PC-3 (cell line): ENCODE results near the gene RBMS2. TPM values are rescaled to one million over a fixed set of nuclear protein-coding genes. Genes with fewer than 3 reads are reported as not detected.

Experiments
- ATAC-seq: fragments of 200-7000 bp; cut with Tn5 transposase; 2 replicates; pipeline ENCODE4 v1.9.1; 2020; ENCODE audit warnings: mild to moderate bottlenecking, moderate library complexity
- BruUV-seq: library from RNA; stranded (reverse); fragments of 400-500 nt; replicated peaks from 2 replicates; lab custom pipeline; 2021; lab: Mats Ljungman, UMichigan
- CTCF ChIA-PET: fragments of 300-600 bp; sonication (Branson Sonifier 250); formaldehyde crosslinking; loops from one replicate; lab custom pipeline; 2022; ENCODE audit warnings: antibody characterized with exemption; lab: Charles Lee
- POLR2A ChIA-PET: fragments of 300-600 bp; sonication (Branson Sonifier 250); formaldehyde crosslinking; loops from one replicate; lab custom pipeline; 2022; ENCODE audit warnings: antibody characterized with exemption; ENCODE audit not compliant: unreplicated experiment; lab: Charles Lee
- DNase-seq: peaks from one replicate; pipeline ENCODE4 v3.0.0-alpha.2; 2015
- H2AFZ ChIP-seq: fragments of 300-600 bp; sonication (generic); 2 replicates; pipeline ENCODE4 v1.6.0; 2016; ENCODE audit warnings: antibody characterized with exemption, low read length
- H3F3A ChIP-seq: fragments of 300-600 bp; sonication (generic); one replicate; pipeline ENCODE4 v1.6.0; 2017; ENCODE audit warnings: antibody characterized with exemption, low read length, control low read depth, mild to moderate bottlenecking; ENCODE audit not compliant: unreplicated experiment
- H3K27ac ChIP-seq: fragments of 300-600 bp; sonication (generic); 2 replicates; pipeline ENCODE4 v1.5.1; 2016; ENCODE audit warnings: mild to moderate bottlenecking, low read length
- H3K27me3 ChIP-seq: fragments of 300-600 bp; sonication (generic); 2 replicates; pipeline ENCODE4 v1.6.1; 2016; ENCODE audit warnings: low read length, mixed read lengths
- H3K36me3 ChIP-seq: fragments of 300-600 bp; sonication (generic); 2 replicates; pipeline ENCODE4 v1.6.1; 2016; ENCODE audit warnings: low read depth, mixed run types, low read length, mixed read lengths
- H3K4me1 ChIP-seq: fragments of 300-600 bp; sonication (generic); 2 replicates; pipeline ENCODE4 v1.5.1; 2016; ENCODE audit warnings: low read length; ENCODE audit not compliant: insufficient read depth
- H3K4me2 ChIP-seq: fragments of 300-600 bp; sonication (generic); 2 replicates; pipeline ENCODE4 v1.6.0; 2016; ENCODE audit warnings: low read length
- H3K4me3 ChIP-seq: fragments of 300-600 bp; sonication (generic); 2 replicates; pipeline ENCODE4 v1.5.1; 2016; ENCODE audit warnings: mild to moderate bottlenecking, low read length, mixed read lengths
- H3K79me2 ChIP-seq: fragments of 300-600 bp; sonication (generic); 2 replicates; pipeline ENCODE4 v1.6.1; 2017; ENCODE audit warnings: low read length, mixed read lengths
- H3K9ac ChIP-seq: fragments of 300-600 bp; sonication (generic); 2 replicates; pipeline ENCODE4 v1.6.0; 2016; ENCODE audit warnings: mild to moderate bottlenecking, low read length
- H3K9me2 ChIP-seq: fragments of 300-600 bp; sonication (generic); replicated peaks from 2 replicates; pipeline ENCODE4 v1.6.1; 2016; ENCODE audit warnings: mixed run types, low read length, mixed read lengths
- H3K9me3 ChIP-seq: fragments of 300-600 bp; sonication (generic); 2 replicates; pipeline ENCODE4 v1.6.1; 2016; ENCODE audit warnings: low read length, mixed read lengths
- H4K20me1 ChIP-seq: fragments of 300-600 bp; sonication (generic); 2 replicates; pipeline ENCODE4 v1.6.1; 2016; ENCODE audit warnings: low read length, mixed read lengths
- EZH2 ChIP-seq: fragments of 300-600 bp; sonication (generic); IDR thresholded peaks from one replicate; pipeline ENCODE4 v1.6.1; 2017; ENCODE audit warnings: antibody characterized with exemption, mild to moderate bottlenecking, low read length; ENCODE audit not compliant: unreplicated experiment
- EZH2phosphoT487 ChIP-seq: fragments of 300-600 bp; sonication (generic); IDR thresholded peaks from 2 replicates; pipeline ENCODE4 v1.6.1; 2018; ENCODE audit warnings: mild to moderate bottlenecking, antibody characterized with exemption, low read length, borderline replicate concordance
- intact Hi-C: fragments of 100-400 bp; cut with micrococcal nuclease; formaldehyde crosslinking; loops from 2 replicates; pipeline ENCODE4 v1.9.0; 2023
- total RNA-seq: library from RNA; depleted of rRNA; stranded (reverse); fragments of >200 nt; gene quantifications from 2 replicates; pipeline ENCODE4 v1.2.3, GENCODE V29; 2014
- TF ChIP-seq, protein P1 (sequence below): fragments of 300-600 bp; sonication (generic); conservative IDR thresholded peaks from 2 replicates; pipeline ENCODE4 v1.5.1; 2017; ENCODE audit warnings: antibody characterized with exemption, low read depth, mild to moderate bottlenecking, low read length

The RBMS2 gene
- total RNA-seq, 1 experiment from 2014 or later, result 10.2 TPM

DNA sequence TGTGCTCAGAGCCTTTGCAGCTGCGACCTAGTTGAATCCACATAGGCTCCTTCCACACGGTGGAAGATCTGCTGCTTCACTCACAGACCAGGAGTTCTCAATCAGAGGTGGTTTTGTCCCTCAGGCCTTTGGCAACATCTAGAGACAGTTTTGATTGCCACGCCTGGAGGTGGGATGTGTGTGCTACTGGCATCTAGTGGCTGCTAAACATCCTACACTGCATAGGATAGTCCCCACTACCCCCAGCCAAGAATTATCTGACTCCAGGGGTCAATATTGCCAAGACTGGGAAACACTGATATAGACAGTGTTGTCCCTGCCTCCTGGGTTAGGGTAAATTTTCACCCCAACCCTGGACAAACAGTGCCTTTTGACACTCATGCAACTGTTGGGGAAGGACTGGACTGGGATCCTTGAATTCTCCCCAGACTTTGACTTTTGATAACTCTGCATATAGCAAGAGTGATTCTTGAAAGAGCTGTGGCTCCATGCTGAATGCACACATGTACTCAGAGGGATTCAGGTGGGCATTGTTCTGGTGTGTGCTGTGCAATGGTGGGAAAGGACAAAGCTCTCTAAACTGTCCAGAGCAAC, 68.7 kb downstream of the RBMS2 start:
- H3K9me2 ChIP-seq, result no peaks in the 10 kb centered on the region
- H3K4me2 ChIP-seq, result no peak overlapping the region
- H3K9me3 ChIP-seq, result no peaks in the 10 kb centered on the region
- no peaks in the 10 kb centered on the region for H3K27me3 ChIP-seq
- no TSS peak for BruUV-seq
- H3K36me3 ChIP-seq, result peaks cover 17% of the 10 kb centered on the region; the same call in 1 of the 2 replicates
- CTCF ChIA-PET, result interaction anchor here (0.8 to 1.1 kb wide), 3 partner anchors 17 to 47 kb away, joined by 3 to 7 read pairs (median 3); no protein-coding TSS in a partner anchor
- H4K20me1 ChIP-seq, result no peaks in the 10 kb centered on the region
- H3K4me3 ChIP-seq, result no peak overlapping the region
- H3K9ac ChIP-seq, result no peak overlapping the region
- POLR2A ChIA-PET, result interaction anchor here (0.6 kb wide), 1 partner anchor 47 kb away, joined by 3 read pairs; no protein-coding TSS in a partner anchor
- ATAC-seq (peak; percentile 57), DNase-seq (peak; percentile 59)
- no peak overlapping the region for H3K27ac ChIP-seq
- H3K79me2 ChIP-seq, result no peaks in the 10 kb centered on the region
- intact Hi-C loops, result loop anchor here (5.0 kb wide), 1 partner anchor 93 kb away; no protein-coding TSS in a partner anchor
- H2AFZ ChIP-seq, result no peak overlapping the region
- no peaks in the 10 kb centered on the region for H3F3A ChIP-seq
- TF ChIP-seq EZH2phosphoT487 (no peak), EZH2 (no peak)
- TF ChIP-seq, protein P1, sequence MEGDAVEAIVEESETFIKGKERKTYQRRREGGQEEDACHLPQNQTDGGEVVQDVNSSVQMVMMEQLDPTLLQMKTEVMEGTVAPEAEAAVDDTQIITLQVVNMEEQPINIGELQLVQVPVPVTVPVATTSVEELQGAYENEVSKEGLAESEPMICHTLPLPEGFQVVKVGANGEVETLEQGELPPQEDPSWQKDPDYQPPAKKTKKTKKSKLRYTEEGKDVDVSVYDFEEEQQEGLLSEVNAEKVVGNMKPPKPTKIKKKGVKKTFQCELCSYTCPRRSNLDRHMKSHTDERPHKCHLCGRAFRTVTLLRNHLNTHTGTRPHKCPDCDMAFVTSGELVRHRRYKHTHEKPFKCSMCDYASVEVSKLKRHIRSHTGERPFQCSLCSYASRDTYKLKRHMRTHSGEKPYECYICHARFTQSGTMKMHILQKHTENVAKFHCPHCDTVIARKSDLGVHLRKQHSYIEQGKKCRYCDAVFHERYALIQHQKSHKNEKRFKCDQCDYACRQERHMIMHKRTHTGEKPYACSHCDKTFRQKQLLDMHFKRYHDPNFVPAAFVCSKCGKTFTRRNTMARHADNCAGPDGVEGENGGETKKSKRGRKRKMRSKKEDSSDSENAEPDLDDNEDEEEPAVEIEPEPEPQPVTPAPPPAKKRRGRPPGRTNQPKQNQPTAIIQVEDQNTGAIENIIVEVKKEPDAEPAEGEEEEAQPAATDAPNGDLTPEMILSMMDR, result peak; percentile 68
- H3K4me1 ChIP-seq, result 0 out of 2 replicates have a peak, but pooled peaks cover 6% of the 10 kb centered on the region

DNA sequence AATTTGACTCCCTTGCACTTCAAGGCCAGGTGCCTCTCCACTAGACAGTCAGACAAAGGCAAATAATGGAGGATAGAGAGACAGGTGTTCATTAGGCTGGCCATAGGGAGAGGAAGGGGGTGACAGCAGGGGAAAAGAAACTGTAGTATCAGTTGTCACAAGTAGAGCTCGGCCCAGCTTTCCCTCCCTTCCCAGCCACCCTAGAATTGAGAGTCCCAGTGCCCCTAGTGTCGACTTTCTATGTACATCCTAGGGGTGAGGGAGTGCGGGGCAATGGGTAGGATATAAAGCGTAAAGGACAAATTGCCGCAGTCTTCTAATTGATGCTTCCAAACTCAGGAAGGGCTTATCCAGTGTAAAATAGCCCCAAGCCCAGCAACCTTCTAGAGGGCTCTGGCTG, 69.5 kb downstream of the RBMS2 start:
- Histone ChIP-seq H3F3A (no peaks in the 10 kb centered on the region), H3K27ac (no peak overlapping the region), H3K36me3 (peaks cover 21% of the 10 kb centered on the region; the same call in 1 of the 2 replicates), H3K79me2 (no peaks in the 10 kb centered on the region), H3K9ac (no peak overlapping the region), H4K20me1 (no peaks in the 10 kb centered on the region), H3K9me3 (no peaks in the 10 kb centered on the region), H2AFZ (no peak overlapping the region), H3K9me2 (no peaks in the 10 kb centered on the region), H3K4me2 (no peak overlapping the region), H3K27me3 (no peaks in the 10 kb centered on the region), H3K4me1 (0 out of 2 replicates have a peak, but pooled peaks cover 6% of the 10 kb centered on the region), H3K4me3 (no peak overlapping the region)
- ChIA-PET POLR2A (interaction anchor here (0.6 kb wide), 1 partner anchor 46 kb away, joined by 3 read pairs; no protein-coding TSS in a partner anchor), CTCF (interaction anchor here (0.8 kb wide), 1 partner anchor 46 kb away, joined by 3 read pairs; no protein-coding TSS in a partner anchor)
- DNase-seq (no peak), ATAC-seq (no peak)
- no TSS peak for BruUV-seq
- TF ChIP-seq EZH2phosphoT487 (no peak), EZH2 (no peak)
- TF ChIP-seq, protein P1, result no peak
- intact Hi-C loops, result loop anchor here (5.0 kb wide), 1 partner anchor 94 kb away; no protein-coding TSS in a partner anchor

DNA sequence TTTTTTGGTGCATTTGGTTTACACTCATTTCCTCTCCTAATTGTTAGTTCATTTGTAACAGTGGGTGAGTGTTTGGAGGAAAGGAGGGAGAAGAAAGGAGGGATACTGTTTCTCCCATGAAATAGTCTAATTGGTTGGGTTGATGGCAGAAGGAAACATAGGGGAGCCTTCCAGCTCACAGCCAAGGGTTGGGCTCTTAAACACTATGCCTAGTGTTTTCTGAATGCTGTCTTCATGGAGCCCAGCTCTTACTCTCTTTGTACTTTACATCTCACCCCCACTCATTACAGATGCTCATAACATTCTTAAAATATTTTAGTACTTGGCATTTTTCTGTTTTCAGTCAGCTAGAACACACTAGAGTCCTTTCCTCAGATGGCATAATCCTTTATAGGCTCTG, 70.3 kb downstream of the RBMS2 start:
- no TSS peak for BruUV-seq
- POLR2A ChIA-PET, result no interaction called here
- CTCF ChIA-PET, result no interaction called here

More for the DNA sequence above, 70.3 kb downstream of the RBMS2 start:
- peaks cover 21% of the 10 kb centered on the region; the same call in 1 of the 2 replicates for H3K36me3 ChIP-seq
- H3F3A ChIP-seq, result no peaks in the 10 kb centered on the region
- H4K20me1 ChIP-seq, result no peaks in the 10 kb centered on the region
- no peak overlapping the region for H3K9ac ChIP-seq
- H3K9me2 ChIP-seq, result no peaks in the 10 kb centered on the region
- H3K4me2 ChIP-seq, result no peak overlapping the region
- ATAC-seq, result no peak
- no peaks in the 10 kb centered on the region for H3K27me3 ChIP-seq
- no peaks in the 10 kb centered on the region for H3K9me3 ChIP-seq
- no peaks in the 10 kb centered on the region for H3K79me2 ChIP-seq
- intact Hi-C loops, result loop anchor here (5.0 kb wide), 1 partner anchor 95 kb away; no protein-coding TSS in a partner anchor
- no peaks in the 10 kb centered on the region for H3K4me1 ChIP-seq
- H3K27ac ChIP-seq, result no peak overlapping the region
- DNase-seq, result no peak
- no peak overlapping the region for H2AFZ ChIP-seq
- TF ChIP-seq EZH2phosphoT487 (no peak), EZH2 (no peak)
- TF ChIP-seq, protein P1, result no peak
- H3K4me3 ChIP-seq, result no peak overlapping the region
